ENCODE results near the gene TMEM267.

DNA sequence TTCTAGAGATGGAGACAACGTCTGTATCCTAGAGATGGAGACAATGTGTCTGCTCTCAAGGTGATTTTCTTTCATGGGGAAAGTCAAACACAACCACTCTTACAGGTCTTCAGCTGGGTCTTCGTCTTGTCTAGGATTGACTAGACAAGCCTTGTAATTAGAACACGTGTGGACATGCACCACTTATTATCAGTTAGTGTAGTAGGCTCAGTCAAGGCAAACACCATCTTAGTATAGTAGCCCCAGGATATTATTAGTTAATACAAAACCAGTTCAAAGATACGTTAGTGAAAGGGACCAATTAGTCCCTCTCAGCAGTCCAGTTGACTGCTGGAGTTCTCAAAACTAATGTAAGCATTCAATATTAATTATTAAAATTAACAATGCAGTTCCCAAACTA, 56.4 kb downstream of the TMEM267 start:
- TF ChIP-seq, protein P1, sequence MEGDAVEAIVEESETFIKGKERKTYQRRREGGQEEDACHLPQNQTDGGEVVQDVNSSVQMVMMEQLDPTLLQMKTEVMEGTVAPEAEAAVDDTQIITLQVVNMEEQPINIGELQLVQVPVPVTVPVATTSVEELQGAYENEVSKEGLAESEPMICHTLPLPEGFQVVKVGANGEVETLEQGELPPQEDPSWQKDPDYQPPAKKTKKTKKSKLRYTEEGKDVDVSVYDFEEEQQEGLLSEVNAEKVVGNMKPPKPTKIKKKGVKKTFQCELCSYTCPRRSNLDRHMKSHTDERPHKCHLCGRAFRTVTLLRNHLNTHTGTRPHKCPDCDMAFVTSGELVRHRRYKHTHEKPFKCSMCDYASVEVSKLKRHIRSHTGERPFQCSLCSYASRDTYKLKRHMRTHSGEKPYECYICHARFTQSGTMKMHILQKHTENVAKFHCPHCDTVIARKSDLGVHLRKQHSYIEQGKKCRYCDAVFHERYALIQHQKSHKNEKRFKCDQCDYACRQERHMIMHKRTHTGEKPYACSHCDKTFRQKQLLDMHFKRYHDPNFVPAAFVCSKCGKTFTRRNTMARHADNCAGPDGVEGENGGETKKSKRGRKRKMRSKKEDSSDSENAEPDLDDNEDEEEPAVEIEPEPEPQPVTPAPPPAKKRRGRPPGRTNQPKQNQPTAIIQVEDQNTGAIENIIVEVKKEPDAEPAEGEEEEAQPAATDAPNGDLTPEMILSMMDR (IDR thresholded peaks at IDR 0.05; ENCODE audit: borderline replicate concordance, extremely low read depth, low read length, poor library complexity, severe bottlenecking), result no peak
- TF ChIP-seq EZH2 (IDR thresholded peaks at IDR 0.05; ENCODE audit: borderline replicate concordance, low read depth, low read length, severe bottlenecking), result no peak

All from DND-41 (cell line).